Suprapubic skin (tissue), 4 donors: Measurements from ENCODE around the gene BPIFB2.

ENCODE experiments used
- EP300 ChIP-seq: sonication (generic); formaldehyde crosslinking; IDR thresholded peaks from one replicate; pipeline ENCODE4 v1.6.1; 2017; ENCODE audit warnings: antibody characterized with exemption
- POLR2A ChIP-seq, 2 donors: fragments of 450-650 bp; IDR thresholded peaks; one replicate each; pipeline ENCODE4 v1.6.1; 2017; ENCODE audit warnings: antibody characterized with exemption in 2 of 2, mild to moderate bottlenecking in 2 of 2, moderate library complexity in 2 of 2
- POLR2AphosphoS5 ChIP-seq, 3 donors: sonication (generic); formaldehyde crosslinking; IDR thresholded peaks; one replicate each; pipeline ENCODE4 v1.6.1; 2017; ENCODE audit warnings: antibody characterized with exemption in 3 of 3
- TF ChIP-seq, protein P1 (sequence below), 2 donors: fragments of 200-600 bp in 1 of 2; fragments of 450-650 bp in 1 of 2; sonication (generic) in 1 of 2; IDR thresholded peaks; one replicate each; pipeline ENCODE4 v1.5.1; 2016 to 2019; ENCODE audit warnings: antibody characterized with exemption in 2 of 2, mild to moderate bottlenecking in 1 of 2, moderate library complexity in 1 of 2

DNA sequence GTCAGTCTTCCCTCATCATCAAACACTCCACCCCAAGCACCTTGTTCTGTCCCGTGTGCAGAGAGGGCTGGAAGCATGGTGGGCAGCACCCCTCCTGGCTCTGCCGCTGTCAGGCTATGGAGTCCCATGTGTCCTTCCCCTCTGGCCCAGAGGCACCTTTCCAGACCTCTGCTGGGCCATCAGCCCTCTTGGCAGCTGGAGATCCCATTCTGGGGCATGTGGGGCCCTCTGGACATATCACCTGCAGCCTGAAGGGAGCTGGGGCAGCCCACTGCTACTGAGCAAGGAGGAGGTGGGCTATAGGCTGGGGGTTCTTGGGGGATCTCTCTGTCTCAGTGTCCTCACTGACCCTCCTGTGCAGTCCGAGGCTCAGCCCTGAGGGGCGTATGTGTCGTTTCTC is 45.5 kb upstream of the BPIFB2 start:
- TF ChIP-seq POLR2A (IDR thresholded peaks at IDR 0.05) (no peak), POLR2AphosphoS5 (IDR thresholded peaks at IDR 0.05) (no peak), EP300 (no peak)
- TF ChIP-seq, protein P1, sequence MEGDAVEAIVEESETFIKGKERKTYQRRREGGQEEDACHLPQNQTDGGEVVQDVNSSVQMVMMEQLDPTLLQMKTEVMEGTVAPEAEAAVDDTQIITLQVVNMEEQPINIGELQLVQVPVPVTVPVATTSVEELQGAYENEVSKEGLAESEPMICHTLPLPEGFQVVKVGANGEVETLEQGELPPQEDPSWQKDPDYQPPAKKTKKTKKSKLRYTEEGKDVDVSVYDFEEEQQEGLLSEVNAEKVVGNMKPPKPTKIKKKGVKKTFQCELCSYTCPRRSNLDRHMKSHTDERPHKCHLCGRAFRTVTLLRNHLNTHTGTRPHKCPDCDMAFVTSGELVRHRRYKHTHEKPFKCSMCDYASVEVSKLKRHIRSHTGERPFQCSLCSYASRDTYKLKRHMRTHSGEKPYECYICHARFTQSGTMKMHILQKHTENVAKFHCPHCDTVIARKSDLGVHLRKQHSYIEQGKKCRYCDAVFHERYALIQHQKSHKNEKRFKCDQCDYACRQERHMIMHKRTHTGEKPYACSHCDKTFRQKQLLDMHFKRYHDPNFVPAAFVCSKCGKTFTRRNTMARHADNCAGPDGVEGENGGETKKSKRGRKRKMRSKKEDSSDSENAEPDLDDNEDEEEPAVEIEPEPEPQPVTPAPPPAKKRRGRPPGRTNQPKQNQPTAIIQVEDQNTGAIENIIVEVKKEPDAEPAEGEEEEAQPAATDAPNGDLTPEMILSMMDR (IDR thresholded peaks at IDR 0.05): no peak
